Measurements from ENCODE around the gene RBMY1D.
"Not testable (repeated sequence)": the region's sequence is repeated elsewhere in the genome, so short reads cannot be mapped to it uniquely, and the experiment has no call there.

RBMY1D gene

DNA sequence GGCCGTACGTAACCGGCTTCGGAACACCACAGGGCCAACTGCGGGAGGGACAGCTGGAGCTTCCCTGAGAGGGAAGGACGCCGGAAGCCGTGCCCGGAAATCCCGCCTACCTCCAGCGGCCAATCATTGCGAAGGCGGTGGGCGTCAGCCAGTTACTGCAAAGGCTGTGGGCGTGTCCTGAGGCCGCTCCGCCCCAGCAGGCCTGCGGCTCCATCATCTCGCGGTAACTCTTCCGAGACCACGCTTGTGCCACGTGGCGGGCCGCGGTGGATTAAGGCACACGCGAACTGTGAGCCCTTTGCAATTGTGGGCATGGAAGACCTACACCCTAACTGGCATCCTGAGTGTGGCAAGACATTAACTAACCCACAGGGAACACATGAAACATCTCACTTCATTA, at the start of gene RBMY1D:
Gene RBMY1D (minus strand): TSS at position 101 of the 400 bp plus-strand sequence. CDS start 2,013 bp downstream, outside the sequence.
- not testable (repeated sequence) for DNase-seq

DNA sequence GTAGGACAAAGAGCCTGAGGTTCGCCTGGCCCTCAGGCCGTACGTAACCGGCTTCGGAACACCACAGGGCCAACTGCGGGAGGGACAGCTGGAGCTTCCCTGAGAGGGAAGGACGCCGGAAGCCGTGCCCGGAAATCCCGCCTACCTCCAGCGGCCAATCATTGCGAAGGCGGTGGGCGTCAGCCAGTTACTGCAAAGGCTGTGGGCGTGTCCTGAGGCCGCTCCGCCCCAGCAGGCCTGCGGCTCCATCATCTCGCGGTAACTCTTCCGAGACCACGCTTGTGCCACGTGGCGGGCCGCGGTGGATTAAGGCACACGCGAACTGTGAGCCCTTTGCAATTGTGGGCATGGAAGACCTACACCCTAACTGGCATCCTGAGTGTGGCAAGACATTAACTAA, 23.6 kb upstream of the RBMY1D start, which contains the start of gene RBMY1E:
Gene RBMY1E (minus strand): TSS at position 101 of the 400 bp plus-strand sequence. CDS start 1,978 bp downstream, outside the sequence.
- not testable (repeated sequence) for DNase-seq

DNA sequence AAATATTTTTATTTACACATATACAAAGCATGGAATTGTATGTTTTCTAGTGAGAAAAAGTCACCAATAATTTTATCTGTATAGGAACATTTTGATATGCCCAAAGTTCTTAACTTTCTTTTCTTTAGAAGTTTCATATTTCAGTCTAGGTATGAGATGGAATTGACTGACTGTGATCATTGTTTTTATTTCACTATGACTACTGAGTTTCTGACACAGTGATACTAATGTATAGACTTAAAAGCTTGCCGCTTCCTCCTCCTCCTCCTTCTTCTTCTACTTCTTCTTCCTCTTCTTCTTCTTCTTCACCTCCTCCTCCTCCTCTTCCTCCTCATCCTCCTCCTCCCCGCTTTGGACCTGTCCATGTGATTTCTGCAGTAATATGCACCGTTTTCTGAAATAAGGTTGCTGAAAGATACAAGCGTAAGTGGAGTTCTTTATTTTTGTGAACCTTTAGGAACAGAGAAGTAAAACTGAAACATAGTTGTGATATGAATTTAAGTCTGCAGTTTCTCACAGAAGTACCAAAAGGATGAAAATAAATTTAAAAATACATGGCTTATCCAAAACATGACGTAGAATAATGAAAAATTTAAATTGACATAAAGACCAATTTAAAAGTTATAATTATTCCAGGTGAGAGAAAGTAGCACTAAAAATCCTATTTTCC, 24.8 kb downstream of the RBMY1D start:
- DNase-seq, result not testable (repeated sequence)

DNA sequence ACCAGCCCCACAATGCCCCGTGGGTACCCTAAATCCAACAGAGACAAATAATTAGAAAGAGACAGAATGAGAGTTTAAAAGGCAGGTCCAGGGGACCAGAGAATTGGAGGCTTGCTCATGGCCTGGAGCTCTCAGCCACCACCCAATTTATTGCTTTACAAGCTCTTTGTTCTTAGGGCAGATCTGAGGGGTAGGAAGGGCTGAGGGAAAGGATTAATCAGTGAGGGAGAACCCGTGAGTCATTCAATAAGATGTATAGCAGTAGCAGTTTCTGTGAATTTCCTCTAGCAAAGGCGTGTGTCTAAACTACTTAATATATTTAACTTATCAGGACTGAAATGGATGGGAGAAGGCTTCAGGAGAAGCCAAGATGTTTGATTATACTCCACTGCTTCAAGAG, 48.8 kb downstream of the RBMY1D start:
- no peak for DNase-seq

DNA sequence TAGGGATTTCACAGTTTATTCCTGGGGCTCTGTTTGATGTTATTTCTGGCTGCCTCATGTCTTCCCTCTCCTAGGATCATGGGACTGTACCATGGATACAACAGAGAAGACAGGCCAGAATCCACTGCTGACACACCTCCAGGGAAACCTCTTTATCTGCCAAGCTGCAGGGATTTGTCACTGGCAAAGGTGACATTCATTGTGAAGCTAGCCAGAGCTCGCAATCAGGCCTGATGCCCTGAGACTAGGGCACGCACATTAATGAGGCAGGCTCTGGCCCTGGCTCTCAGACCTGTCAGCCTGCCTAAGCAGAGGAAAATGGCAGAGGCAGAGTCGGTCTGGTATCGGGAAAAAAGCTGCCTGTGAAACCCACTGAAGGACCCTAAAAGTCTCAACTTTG, 52.2 kb downstream of the RBMY1D start:
- DNase-seq, result no peak

DNA sequence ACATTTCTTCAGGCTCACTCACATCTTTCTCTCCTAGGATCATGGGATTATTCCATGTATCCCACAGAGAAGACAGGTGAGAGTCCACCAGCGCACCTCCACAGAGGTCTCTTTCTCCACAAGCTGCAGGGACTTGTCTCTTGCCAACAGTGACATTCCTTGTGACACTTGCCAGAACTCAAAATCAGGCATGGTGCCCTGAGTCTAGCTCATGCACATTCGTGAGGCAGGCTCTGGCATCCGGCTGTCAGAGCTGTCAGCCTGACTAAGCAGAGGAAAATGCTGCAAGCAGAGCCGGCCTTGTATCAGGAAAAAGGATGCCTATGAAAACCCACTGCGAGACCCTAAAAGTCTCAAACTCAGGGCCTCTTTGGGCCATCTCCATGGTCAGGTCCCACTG, 54.8 kb downstream of the RBMY1D start:
- DNase-seq, result no peak

DNA sequence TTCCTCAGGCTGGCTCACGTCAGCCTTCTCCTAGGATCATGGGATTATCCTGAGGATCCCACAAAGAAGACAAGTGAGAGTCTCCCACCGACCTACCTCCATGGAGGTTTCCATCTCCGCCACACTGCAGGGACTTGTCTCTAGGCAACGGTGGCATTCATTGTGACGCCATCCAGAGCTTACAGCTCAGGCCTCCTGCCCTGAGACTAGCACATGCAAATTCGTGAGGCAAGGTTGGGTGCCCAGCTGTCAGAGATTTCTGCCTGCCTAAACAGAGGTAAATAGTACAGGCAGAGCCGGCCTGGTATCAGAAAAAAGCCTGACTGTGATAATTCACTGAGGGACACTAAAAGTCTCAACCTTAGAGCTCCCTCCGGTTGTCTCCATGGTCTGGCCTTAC, 58.0 kb downstream of the RBMY1D start:
- no peak for DNase-seq

DNA sequence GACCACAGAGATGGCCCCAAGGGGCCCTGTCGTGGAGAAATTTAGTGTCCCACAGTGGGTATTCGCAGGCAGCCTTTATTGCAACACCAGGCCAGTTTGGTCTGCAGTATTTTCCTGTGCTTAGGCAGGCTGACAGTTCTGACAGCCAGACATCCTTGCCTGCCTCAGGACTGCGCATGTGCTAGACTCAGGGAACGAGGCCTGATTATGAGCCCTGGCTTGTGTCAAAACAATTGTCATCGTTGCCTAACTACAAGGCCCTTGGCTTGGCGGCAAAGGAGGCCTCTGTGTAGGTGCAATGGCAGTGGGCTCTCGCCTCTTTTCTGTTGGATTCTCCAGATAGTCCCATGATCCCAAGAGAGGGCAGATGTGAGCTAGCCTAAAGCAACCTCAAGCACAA, 59.3 kb downstream of the RBMY1D start:
- DNase-seq, result no peak

All from inflammatory macrophage treated with lipopolysaccharide for 4 hours (primary cell).